Measurements from ENCODE around the gene ZC3H18. TPM values are rescaled to one million over a fixed set of nuclear protein-coding genes. Genes with fewer than 3 reads are reported as not detected.
"Not testable (repeated sequence)": the region's sequence is repeated elsewhere in the genome, so short reads cannot be mapped to it uniquely, and the experiment has no call there.

ZC3H18 gene
- total and polyA plus RNA-seq, 2 donors, result 13.9 to 29.5 TPM

DNA sequence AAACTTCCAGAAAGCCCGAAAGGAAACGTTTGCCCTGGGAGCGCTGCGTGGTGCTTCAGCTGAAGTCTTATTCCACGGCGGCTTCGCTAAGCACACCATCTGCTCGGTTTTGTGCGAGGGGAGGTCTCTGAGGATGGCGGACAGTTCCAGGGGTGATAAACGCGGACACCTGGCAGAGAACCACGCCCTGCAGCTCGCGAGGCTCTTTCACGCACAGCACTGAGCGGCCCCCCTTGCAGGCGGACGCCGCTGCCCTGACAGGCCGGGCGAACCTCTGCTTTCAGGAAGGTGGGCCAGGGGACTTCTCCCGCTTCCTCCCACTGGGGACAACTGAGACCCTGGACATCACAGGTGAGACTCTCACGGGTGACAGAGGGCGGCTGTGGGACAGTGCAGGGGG is 89.0 kb downstream of the ZC3H18 start:
- WGBS, result 94% methylated on average over 25 of the region's 25 CpGs
- H3K4me3 ChIP-seq (ENCODE audit: low read depth, low read length), result no peak overlapping the region

DNA sequence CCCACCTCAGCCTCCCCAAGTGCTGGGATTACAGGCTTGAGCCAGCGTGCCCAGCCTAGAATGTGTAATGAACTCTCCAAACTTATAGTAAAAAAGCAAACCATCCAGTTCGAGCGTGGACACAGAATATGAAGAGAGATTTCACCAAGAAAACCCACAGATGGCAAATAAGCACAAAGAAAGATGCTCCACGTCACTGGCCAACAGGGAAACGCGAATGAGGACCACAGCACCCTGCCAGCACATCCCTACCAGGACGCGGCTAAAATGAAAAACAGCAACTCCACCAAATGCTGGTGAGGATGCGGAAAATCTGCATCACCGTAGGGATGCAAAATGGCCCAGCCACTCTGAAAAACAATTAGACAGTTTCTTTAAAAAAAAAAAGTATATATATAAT is 91.3 kb downstream of the ZC3H18 start:
- no peaks in the 10 kb centered on the region for H3K4me1 ChIP-seq (ENCODE audit: insufficient read depth)
- WGBS, result 77% methylated on average over 10 of the region's 10 CpGs
- H3K27ac ChIP-seq (ENCODE audit: low read depth), result no peak overlapping the region
- no peak for DNase-seq (ENCODE audit: extremely low spot score)
- no peaks in the 10 kb centered on the region for H3K36me3 ChIP-seq (ENCODE audit: insufficient read depth)
- no peak overlapping the region for H3K4me3 ChIP-seq (ENCODE audit: low read depth, low read length)

More for the DNA sequence above, 89.0 kb downstream of the ZC3H18 start:
- Histone ChIP-seq H3K27ac (ENCODE audit: low read depth) (no peak overlapping the region), H3K4me1 (ENCODE audit: insufficient read depth) (no peaks in the 10 kb centered on the region), H3K36me3 (ENCODE audit: insufficient read depth) (no peaks in the 10 kb centered on the region)
- no peak for DNase-seq (ENCODE audit: extremely low spot score)

DNA sequence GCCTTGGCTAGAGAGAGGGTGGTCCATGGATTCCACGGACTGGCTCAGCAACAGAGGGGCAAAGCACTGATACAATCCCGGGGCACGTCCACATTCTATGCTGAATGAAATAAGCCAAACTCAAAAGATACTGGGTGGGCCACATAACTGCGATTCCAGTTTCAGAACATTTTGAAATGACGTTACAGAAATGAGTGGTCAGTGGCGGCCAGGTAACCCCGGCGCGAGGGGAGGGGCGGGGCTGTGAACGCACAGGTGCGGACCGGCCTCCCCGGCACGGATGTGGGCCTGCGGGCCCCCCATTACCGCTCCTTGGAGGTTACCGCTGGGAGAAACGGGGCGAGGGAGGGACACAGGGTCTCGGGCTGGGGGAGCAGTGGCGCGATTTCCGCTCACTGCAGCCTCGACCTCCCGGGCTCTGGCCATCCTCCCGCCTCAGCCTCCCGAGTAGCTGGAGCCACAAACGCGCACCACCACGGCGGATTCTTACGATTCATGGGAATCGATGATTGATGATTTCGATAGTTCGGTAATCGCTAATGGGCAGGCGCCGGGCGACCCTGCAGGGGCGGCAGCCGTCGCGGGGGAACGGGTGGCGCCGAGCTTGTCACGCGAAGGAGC is 92.1 kb downstream of the ZC3H18 start:
- Histone ChIP-seq H3K4me3 (ENCODE audit: low read depth, low read length) (peak overlapping the region; percentile 92), H3K36me3 (ENCODE audit: insufficient read depth) (no peaks in the 10 kb centered on the region), H3K4me1 (ENCODE audit: insufficient read depth) (no peaks in the 10 kb centered on the region), H3K27ac (ENCODE audit: low read depth) (peak overlapping the region; percentile 79)
- WGBS, result 1% methylated on average over 49 of the region's 49 CpGs
- no peak for DNase-seq (ENCODE audit: extremely low spot score)

DNA sequence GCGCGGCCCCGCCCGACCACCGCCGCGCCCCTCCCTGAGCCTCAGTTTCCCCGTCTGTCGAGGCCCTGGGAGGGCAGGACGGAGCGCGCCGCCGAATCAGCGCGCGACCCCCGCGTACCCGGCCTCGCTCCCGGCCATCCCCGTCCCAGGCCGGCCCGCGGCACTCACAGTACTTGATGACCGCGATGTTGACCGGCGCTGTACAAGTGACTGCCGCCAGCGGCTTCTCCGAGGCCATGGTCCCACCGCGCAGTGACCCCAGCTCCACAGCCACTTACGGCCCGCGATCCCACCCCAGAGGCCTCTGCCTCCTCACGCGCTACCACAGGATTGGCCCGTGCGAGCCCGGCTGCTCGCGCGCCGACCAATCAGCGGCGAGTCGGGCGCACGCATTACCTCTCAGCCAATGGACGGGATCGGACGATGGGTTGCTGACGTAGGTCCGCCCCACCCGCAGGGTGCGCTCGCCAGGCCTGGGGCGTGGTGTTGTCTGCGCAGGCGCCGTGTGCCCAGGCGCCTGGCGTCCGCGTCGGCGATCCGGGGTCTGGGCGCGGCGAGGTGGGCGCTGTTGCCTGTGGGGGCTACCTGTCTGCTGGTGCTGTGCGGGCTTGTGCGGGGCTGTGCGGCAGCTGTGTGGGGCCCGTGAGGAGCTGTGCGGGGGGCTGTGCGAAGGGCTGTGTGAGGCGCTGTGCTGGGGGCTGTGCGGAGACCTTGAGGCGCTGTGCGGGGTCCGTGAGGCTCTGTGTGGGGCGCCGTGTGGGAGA is 92.8 kb downstream of the ZC3H18 start, which contains the start of gene MVD:
Gene MVD, minus strand, starts transcription at position 249 of the 764 bp plus-strand sequence. Its CDS starts 11 bp downstream, at position 238.
- peak; percentile 92 for DNase-seq (ENCODE audit: extremely low spot score)
- WGBS, result under 1% methylated on average over 88 of the region's 88 CpGs
- H3K36me3 ChIP-seq (ENCODE audit: insufficient read depth), result no peaks in the 10 kb centered on the region
- H3K4me3 ChIP-seq (ENCODE audit: low read depth, low read length), result peak within 1 kb of the TSS; percentile 92
- peak within 1 kb of the TSS; percentile 86 for H3K27ac ChIP-seq (ENCODE audit: low read depth)
- no peaks in the 10 kb centered on the region for H3K4me1 ChIP-seq (ENCODE audit: insufficient read depth)

DNA sequence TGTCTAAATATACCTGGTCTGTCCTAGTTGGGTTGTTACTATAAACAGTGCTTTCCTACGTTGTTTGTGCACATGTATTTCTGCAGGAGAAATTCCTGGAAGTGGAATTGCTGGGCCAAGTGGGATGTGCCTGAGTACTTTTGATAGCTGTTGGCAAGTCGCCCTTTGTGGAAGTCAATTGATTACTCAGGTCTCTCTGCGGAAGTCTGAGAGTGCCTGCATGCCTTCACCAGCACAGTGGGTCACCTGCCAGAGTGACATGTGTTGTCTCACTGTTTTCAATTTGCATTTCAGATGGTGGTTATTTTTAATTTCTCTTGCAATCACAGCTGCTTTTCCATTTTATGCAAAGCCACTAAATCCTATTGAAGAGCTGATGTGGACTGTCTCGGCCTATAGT is 94.9 kb downstream of the ZC3H18 start:
- Histone ChIP-seq H3K27ac (ENCODE audit: low read depth) (no peak overlapping the region), H3K4me1 (ENCODE audit: insufficient read depth) (no peaks in the 10 kb centered on the region), H3K36me3 (ENCODE audit: insufficient read depth) (no peaks in the 10 kb centered on the region), H3K4me3 (ENCODE audit: low read depth, low read length) (no peak overlapping the region)
- 78% methylated on average over 4 of the region's 4 CpGs for WGBS
- no peak for DNase-seq (ENCODE audit: extremely low spot score)

DNA sequence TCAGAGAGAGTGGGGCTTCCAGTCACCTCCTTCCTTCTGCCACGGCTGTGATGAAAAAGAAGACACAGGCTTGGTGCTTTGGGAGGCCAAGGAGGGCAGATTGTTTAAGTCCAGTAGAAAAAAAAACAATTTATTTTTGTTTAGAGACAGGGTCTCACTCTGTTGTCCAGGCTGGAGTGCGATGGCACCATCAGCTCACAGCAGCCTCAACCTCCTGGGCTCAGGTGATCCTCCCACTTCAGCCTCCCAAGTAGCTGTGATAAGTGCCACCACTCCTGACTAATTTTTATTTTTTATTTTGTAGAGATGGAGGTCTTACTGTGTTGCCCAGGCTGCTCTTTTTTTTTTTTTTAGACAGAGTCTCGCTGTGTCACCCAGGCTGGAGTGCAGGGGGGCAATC is 95.4 kb downstream of the ZC3H18 start:
- Histone ChIP-seq H3K27ac (ENCODE audit: low read depth) (no peak overlapping the region), H3K4me3 (ENCODE audit: low read depth, low read length) (no peak overlapping the region), H3K36me3 (ENCODE audit: insufficient read depth) (no peaks in the 10 kb centered on the region), H3K4me1 (ENCODE audit: insufficient read depth) (no peaks in the 10 kb centered on the region)
- 94% methylated on average over 3 of the region's 3 CpGs for WGBS
- no peak for DNase-seq (ENCODE audit: extremely low spot score)

DNA sequence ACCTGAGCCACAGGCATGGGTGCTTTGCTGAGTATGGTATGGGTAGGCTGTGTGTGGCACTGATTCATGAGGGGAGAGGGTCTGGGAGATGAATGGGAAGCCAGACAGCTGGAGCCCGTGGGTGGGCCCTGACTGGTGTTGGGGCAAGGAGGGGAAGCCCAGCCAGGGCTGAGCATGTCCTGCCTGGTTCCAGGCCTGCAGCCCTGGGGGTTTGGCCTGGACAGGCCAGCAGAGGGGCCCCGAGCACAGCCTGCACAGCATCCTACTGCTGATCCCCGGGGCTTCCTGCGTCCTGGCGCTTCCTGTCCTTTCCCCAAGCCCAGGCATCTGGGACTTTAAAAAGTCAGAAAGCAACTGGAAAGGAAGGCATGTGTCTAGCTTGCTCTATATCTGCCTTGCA is 97.3 kb downstream of the ZC3H18 start:
- 65% methylated on average over 5 of the region's 5 CpGs for WGBS
- Histone ChIP-seq H3K27ac (ENCODE audit: low read depth) (no peak overlapping the region), H3K4me3 (ENCODE audit: low read depth, low read length) (no peak overlapping the region), H3K36me3 (ENCODE audit: insufficient read depth) (no peaks in the 10 kb centered on the region), H3K4me1 (ENCODE audit: insufficient read depth) (no peaks in the 10 kb centered on the region)
- DNase-seq (ENCODE audit: extremely low spot score), result no peak

DNA sequence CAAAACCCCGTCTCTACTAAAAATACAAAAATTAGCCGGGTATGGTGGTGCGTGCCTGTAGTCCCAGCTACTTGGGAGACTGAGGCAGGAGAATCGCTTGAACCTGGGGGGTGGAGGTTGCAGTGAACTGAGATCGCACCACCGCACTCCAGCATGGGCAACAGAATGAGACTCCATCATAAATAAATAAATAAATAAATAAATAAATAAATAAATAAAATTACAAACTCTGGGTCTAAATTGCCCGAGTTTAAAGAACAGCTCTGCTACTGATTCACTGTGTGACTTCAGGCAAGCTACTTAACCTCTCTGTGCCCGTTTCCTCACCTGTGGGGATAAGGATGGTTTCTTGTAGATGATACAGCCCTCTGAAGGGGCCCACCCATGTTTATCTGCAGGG is 99.3 kb downstream of the ZC3H18 start:
- H3K27ac ChIP-seq (ENCODE audit: low read depth); H3K4me3 ChIP-seq (ENCODE audit: low read depth, low read length); DNase-seq (ENCODE audit: extremely low spot score); H3K4me1 ChIP-seq (ENCODE audit: insufficient read depth); H3K36me3 ChIP-seq (ENCODE audit: insufficient read depth): not testable (repeated sequence)
- 94% methylated on average over 8 of the region's 8 CpGs for WGBS

DNA sequence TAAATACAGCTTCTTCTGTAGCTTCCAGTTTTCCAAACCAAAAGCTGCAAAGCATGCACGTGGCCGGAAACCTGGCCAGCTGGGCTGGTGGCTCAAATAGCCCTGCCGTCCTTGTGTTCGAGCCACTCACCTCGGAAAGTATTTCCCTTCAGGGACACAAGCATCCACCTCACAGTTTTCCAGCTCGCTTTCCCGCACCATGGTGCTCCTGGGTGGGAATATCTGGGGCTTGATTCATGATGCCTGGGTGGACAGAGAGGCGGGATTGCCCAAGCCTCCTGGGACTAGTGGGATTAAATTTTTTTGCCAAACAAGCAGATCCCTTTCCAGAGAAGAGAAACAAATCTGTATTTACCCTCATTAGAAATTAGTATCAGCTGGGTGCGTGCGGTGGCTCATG is 99.8 kb downstream of the ZC3H18 start:
- DNase-seq (ENCODE audit: extremely low spot score), result no peak
- H3K4me3 ChIP-seq (ENCODE audit: low read depth, low read length), result no peak overlapping the region
- no peaks in the 10 kb centered on the region for H3K36me3 ChIP-seq (ENCODE audit: insufficient read depth)
- no peaks in the 10 kb centered on the region for H3K4me1 ChIP-seq (ENCODE audit: insufficient read depth)
- H3K27ac ChIP-seq (ENCODE audit: low read depth), result no peak overlapping the region
- 76% methylated on average over 10 of the region's 10 CpGs for WGBS

DNA sequence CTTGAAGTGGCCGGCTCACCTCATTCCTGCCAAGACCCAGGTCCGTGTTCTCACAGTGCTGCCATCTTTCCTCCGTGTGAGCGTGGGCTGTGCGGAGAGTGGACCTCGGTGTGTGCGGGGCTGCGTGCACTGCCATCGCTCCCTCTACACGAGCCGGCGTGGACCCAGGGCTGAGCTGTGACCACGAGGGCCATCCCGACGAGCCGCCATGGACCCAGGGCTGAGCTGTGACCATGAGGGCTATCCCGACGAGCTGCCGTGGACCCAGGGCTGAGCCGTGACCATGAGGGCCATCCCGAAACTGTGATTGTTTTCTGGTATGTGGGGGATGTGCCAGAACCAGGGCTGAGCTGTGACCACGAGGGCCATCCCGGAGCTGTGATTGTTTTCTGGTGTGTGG is 101.6 kb downstream of the ZC3H18 start:
- no peak overlapping the region for H3K4me3 ChIP-seq (ENCODE audit: low read depth, low read length)
- H3K36me3 ChIP-seq (ENCODE audit: insufficient read depth), result no peaks in the 10 kb centered on the region
- no peak overlapping the region for H3K27ac ChIP-seq (ENCODE audit: low read depth)
- WGBS, result 91% methylated on average over 23 of the region's 23 CpGs
- no peaks in the 10 kb centered on the region for H3K4me1 ChIP-seq (ENCODE audit: insufficient read depth)
- no peak for DNase-seq (ENCODE audit: extremely low spot score)

DNA sequence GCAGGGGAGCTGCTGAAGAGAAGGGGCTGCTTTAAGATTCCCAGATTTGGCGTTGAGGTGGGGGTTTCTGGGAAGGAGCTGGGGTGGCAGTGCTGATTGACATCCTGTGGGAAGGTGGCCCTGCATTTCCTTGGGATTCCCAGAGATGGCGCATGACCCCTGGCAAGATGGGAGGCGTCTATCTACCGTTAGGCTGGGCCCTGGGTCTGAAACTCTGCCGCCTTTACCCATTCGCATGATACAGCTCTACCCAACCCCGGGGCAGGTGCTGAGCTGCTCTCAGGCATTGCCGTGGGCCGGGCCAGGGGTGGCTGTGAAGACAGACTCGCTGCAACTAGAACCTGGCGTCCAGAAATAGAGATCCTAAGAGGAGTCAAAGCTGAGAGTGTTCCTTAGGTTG is 102.6 kb downstream of the ZC3H18 start:
- no peaks in the 10 kb centered on the region for H3K4me1 ChIP-seq (ENCODE audit: insufficient read depth)
- WGBS, result 63% methylated on average over 11 of the region's 11 CpGs
- DNase-seq (ENCODE audit: extremely low spot score), result no peak
- no peaks in the 10 kb centered on the region for H3K36me3 ChIP-seq (ENCODE audit: insufficient read depth)
- no peak overlapping the region for H3K27ac ChIP-seq (ENCODE audit: low read depth)
- no peak overlapping the region for H3K4me3 ChIP-seq (ENCODE audit: low read depth, low read length)

DNA sequence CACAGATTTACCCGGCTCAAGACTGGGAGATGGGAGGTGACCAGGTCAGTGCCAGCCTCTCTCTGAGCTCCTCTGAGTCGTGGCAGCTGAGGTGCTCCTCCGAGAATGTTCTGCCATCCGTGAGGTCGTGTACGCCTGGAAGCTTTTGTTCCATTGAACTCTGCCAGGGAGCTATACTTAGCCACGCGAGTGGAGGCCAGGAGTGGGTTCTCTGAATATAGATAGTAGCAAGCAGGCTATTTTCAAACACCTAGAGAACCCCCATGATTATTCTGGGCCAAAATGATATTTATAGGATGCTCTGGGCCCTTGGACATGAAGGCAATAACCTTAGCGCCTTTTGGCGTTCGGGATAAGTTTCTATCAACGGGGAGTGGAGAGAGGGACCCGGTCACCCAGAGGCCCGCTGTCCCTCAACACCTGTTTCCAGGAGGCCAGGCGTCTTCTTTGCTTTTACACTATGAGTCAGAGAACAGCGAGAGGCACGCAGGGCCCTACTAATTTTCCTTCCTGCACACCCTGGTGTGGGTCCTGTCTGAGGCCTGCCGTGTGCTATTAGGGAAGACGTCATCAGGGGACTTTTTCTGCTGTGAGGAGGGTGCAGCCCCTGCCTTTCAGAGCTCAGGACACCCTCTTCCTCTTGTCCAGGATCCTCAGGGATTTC is 103.6 kb downstream of the ZC3H18 start:
- Histone ChIP-seq H3K36me3 (ENCODE audit: insufficient read depth) (no peaks in the 10 kb centered on the region), H3K27ac (ENCODE audit: low read depth) (no peak overlapping the region), H3K4me1 (ENCODE audit: insufficient read depth) (no peaks in the 10 kb centered on the region), H3K4me3 (ENCODE audit: low read depth, low read length) (no peak overlapping the region)
- 92% methylated on average over 19 of the region's 19 CpGs for WGBS
- DNase-seq (ENCODE audit: extremely low spot score), result no peak

DNA sequence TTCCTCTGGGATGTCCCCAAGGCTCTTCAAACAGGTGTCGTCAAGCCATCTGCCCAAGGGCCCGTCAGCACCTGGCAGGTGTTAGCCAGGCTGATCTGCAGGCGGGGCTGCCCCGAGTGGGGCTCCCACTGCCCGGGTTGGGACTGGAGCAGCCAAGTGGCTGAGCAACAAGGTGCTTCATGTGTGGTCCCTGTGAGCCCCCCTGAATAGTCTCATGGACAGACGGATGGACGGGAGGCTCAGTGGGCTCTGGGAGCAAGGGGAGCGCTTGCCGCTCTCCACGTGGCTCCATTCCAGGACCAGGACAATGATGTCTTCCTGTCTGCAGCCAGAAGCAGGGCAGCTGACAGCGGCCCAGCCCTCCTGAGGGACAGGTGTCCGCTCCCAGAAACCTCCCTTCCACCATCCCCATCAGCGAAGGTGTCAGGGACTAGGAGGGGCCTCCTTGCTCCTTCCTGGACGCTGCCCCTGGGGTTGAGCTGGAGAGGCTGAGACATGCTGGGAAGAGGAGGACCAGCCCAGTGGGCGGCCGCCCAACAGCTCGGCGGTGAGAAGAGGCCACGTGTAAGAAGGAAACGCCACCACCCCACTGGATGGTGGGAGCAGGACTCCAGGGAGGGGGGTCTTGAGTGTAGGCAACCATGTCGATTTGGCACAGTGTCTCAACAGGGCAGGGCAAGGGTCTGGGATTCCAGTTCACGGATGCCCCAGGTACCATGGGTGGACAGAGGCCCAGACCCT is 106.5 kb downstream of the ZC3H18 start:
- WGBS, result 83% methylated on average over 22 of the region's 22 CpGs
- Histone ChIP-seq H3K36me3 (ENCODE audit: insufficient read depth) (no peaks in the 10 kb centered on the region), H3K4me3 (ENCODE audit: low read depth, low read length) (no peak overlapping the region), H3K27ac (ENCODE audit: low read depth) (no peak overlapping the region), H3K4me1 (ENCODE audit: insufficient read depth) (no peaks in the 10 kb centered on the region)
- no peak for DNase-seq (ENCODE audit: extremely low spot score)
